K562 (cell line): Measurements from ENCODE around the gene CD19. TPM values are rescaled to one million over a fixed set of nuclear protein-coding genes. Genes with fewer than 3 reads are reported as not detected.
A peak's percentile ranks its signal among the peaks of the same experiment; 100 is the strongest.

ENCODE experiments used
- ATAC-seq: fragments of 200-7000 bp; cut with Tn5 transposase; 3 replicates; pipeline ENCODE4 v1.9.1; 2020; ENCODE audit warnings: moderate library complexity
- BruUV-seq: library from RNA; stranded (reverse); fragments of 400-500 nt; replicated peaks from 2 replicates; lab custom pipeline; 2021; lab: Mats Ljungman, UMichigan
- CTCF ChIA-PET: fragments of 300-600 bp; formaldehyde crosslinking; extraction: SDS; loops from one replicate; lab custom pipeline; 2021; ENCODE audit warnings: low intra/inter-chr PET ratio; lab: Yijun Ruan, JAX
- POLR2A ChIA-PET: fragments of 300-600, 350-650 bp; sonication (Branson Sonifier 250); formaldehyde crosslinking; extraction: SDS; loops from one replicate; lab custom pipeline; 2021; ENCODE audit warnings: antibody characterized with exemption, inconsistent platforms; lab: Yijun Ruan, JAX
- DNase-seq, 4 experiments: peaks; one replicate each; pipeline versions ENCODE4 v3.0.0 to v3.0.0-alpha.2; 2011 to 2018; ENCODE audit warnings: low spot score in 3 of 4, mixed read lengths in 3 of 4; ENCODE audit errors: extremely low read depth in 1 of 4
- FAIRE-seq: peaks from 2 replicates; lab custom pipeline; 2011; peaks lifted over from hg19 to GRCh38; lab: Jason Lieb, UNC
- H2AFZ ChIP-seq: 2 replicates; pipeline ENCODE4 v1.6.0; 2011; ENCODE audit warnings: low read depth, low read length, control low read depth, inconsistent platforms
- H3K27ac ChIP-seq: fragments of 200-600 bp; 3 replicates; pipeline ENCODE4 v1.8.0; 2011; ENCODE audit warnings: low read depth, mild to moderate bottlenecking, control low read depth, inconsistent platforms, low read length, moderate library complexity, mixed read lengths; ENCODE audit errors: extremely low read depth
- H3K27me3 ChIP-seq, 2 experiments: fragments of 300-600 bp in 1 of 2; 2 replicates in 1 of 2; 3 replicates in 1 of 2; pipeline versions ENCODE4 v1.6.0 to v1.8.0; 2011; ENCODE audit warnings: inconsistent platforms in 2 of 2, low read length in 2 of 2, mild to moderate bottlenecking in 1 of 2, mixed read lengths in 1 of 2, moderate library complexity in 1 of 2; ENCODE audit not compliant: control insufficient read depth in 2 of 2, insufficient read depth in 2 of 2
- H3K36me3 ChIP-seq: fragments of 300-600 bp; 3 replicates; pipeline ENCODE4 v1.8.0; 2011; ENCODE audit warnings: mild to moderate bottlenecking, low read length, inconsistent platforms; ENCODE audit not compliant: control insufficient read depth, insufficient read depth
- H3K4me1 ChIP-seq, 2 experiments: fragments of 200-600 bp in 1 of 2; replicated peaks in 1 of 2; 2 replicates in 1 of 2; 3 replicates in 1 of 2; pipeline versions ENCODE4 v1.5.1 to v1.8.0; 2011; ENCODE audit warnings: inconsistent platforms in 2 of 2, low read length in 2 of 2, mild to moderate bottlenecking in 1 of 2, mixed read lengths in 1 of 2, moderate library complexity in 1 of 2; ENCODE audit not compliant: control insufficient read depth in 2 of 2, insufficient read depth in 2 of 2
- H3K4me2 ChIP-seq: 2 replicates; pipeline ENCODE4 v1.6.1; 2011; ENCODE audit warnings: low read length, control low read depth, inconsistent platforms, mixed read lengths; ENCODE audit not compliant: insufficient read depth
- H3K4me3 ChIP-seq: fragments of 200-600 bp; sonication (generic), shearing (Covaris generic); 2 replicates; pipeline ENCODE4 v1.5.1; 2016; ENCODE audit warnings: control low read depth, inconsistent platforms
- H3K79me2 ChIP-seq: fragments of 200-600 bp; 3 replicates; pipeline ENCODE4 v1.8.0; 2011; ENCODE audit warnings: low read length, inconsistent platforms; ENCODE audit not compliant: control insufficient read depth, insufficient read depth
- H3K9ac ChIP-seq, 2 experiments: 2 replicates each; pipeline versions ENCODE4 v1.6.0 to v1.6.1; 2011; ENCODE audit warnings: low read depth in 2 of 2, low read length in 2 of 2, control low read depth in 1 of 2, inconsistent platforms in 1 of 2, mild to moderate bottlenecking in 1 of 2, mixed read lengths in 1 of 2; ENCODE audit not compliant: insufficient read depth in 1 of 2
- H3K9me1 ChIP-seq: one replicate; pipeline ENCODE4 v1.6.0; 2011; ENCODE audit warnings: inconsistent platforms, mild to moderate bottlenecking, low read length, moderate library complexity; ENCODE audit not compliant: control insufficient read depth, insufficient read depth
- H3K9me3 ChIP-seq: replicated peaks from 2 replicates; pipeline ENCODE4 v1.5.1; 2011; ENCODE audit warnings: low read depth, low read length, inconsistent platforms; ENCODE audit not compliant: control insufficient read depth, insufficient read depth
- H4K20me1 ChIP-seq: replicated peaks from 2 replicates; pipeline ENCODE4 v1.6.1; 2011; ENCODE audit warnings: low read length, inconsistent platforms, mixed read lengths; ENCODE audit not compliant: control insufficient read depth, insufficient read depth
- DMBX1 ChIP-seq: fragments of 250-450 bp; sonication (Bioruptor Pico); IDR thresholded peaks from 2 replicates; pipeline ENCODE4 v1.8.0; 2022; ENCODE audit warnings: inconsistent platforms, mild to moderate bottlenecking, moderate library complexity, borderline replicate concordance
- ETV1 ChIP-seq: fragments of 450-650 bp; conservative IDR thresholded peaks from 2 replicates; pipeline ENCODE4 v1.6.1; 2016; ENCODE audit warnings: missing genetic modification characterization, control low read depth, low read depth, missing compliant biosample characterization
- NCOA2 ChIP-seq, 2 experiments: fragments of 450-650 bp; IDR thresholded peaks; 2 replicates each; pipeline ENCODE4 v1.6.1; 2018; ENCODE audit warnings: mild to moderate bottlenecking in 2 of 2, moderate library complexity in 1 of 2; ENCODE audit not compliant: partially characterized antibody in 2 of 2
- NFXL1 ChIP-seq: fragments of 450-650 bp; formaldehyde crosslinking; IDR thresholded peaks from 2 replicates; pipeline ENCODE4 v1.4.0; 2021; ENCODE audit warnings: mild to moderate bottlenecking
- RBM25 ChIP-seq: fragments of 200-400 bp; formaldehyde crosslinking; IDR thresholded peaks from 2 replicates; pipeline ENCODE4 v1.6.1; 2018; ENCODE audit warnings: low read length, low read depth, moderate library complexity; ENCODE audit not compliant: severe bottlenecking
- STAT5B ChIP-seq: fragments of 250-450 bp; sonication (Bioruptor Pico); IDR thresholded peaks from 2 replicates; pipeline ENCODE4 v1.8.0; 2021; ENCODE audit warnings: mild to moderate bottlenecking, inconsistent platforms
- TGIF2 ChIP-seq: sonication (generic); formaldehyde crosslinking; IDR thresholded peaks from 2 replicates; pipeline ENCODE4 v1.8.1; 2022; ENCODE audit warnings: mild to moderate bottlenecking, missing genetic modification reagents, moderate library complexity
- ZNF133 ChIP-seq: fragments of 250-450 bp; sonication (Bioruptor Pico); IDR thresholded peaks from 2 replicates; pipeline ENCODE4 v1.4.0; 2020; ENCODE audit warnings: mild to moderate bottlenecking
- ZNF444 ChIP-seq: fragments of 250-450 bp; sonication (Bioruptor Pico); IDR thresholded peaks from 2 replicates; pipeline ENCODE4 v1.4.0; 2020; ENCODE audit warnings: mild to moderate bottlenecking, moderate library complexity
- ZNF785 ChIP-seq: fragments of 250-450 bp; sonication (Bioruptor Pico); IDR thresholded peaks from 2 replicates; pipeline ENCODE4 v1.4.0; 2020; ENCODE audit warnings: mild to moderate bottlenecking
- WGBS: fragments of 100-300 bp; shearing (Covaris generic); methylation state at CpG from one replicate; pipeline ENCODE4 v1.1.6; 2016; ENCODE audit warnings: low coverage, mixed read lengths; ENCODE audit not compliant: insufficient coverage; ENCODE audit errors: missing lambda C conversion rate; 5-methylcytosine and 5-hydroxymethylcytosine counted together
- in situ Hi-C: fragments of 300-500 bp; cut with MboI; formaldehyde crosslinking; loops from 4 replicates; pipeline ENCODE4 v1.15.0; 2018; ENCODE audit warnings: inconsistent platforms, mixed read lengths
- intact Hi-C: fragments of 100-400 bp; cut with micrococcal nuclease; formaldehyde crosslinking; loops from 2 replicates; pipeline ENCODE4 v1.14.2; 2022
- polyA plus RNA-seq, 8 experiments: library from polyadenylated mRNA; depleted of rRNA in 4 of 8; stranded (reverse) in 5 of 8; unstranded in 3 of 8; fragments of >200 nt; fragmentation: Nextera tagmentation in 2 of 8; fragmentation: Illumina TruSeq in 1 of 8; extraction: Ambion mirVana in 2 of 8; extraction: Trizol in 1 of 8; gene quantifications; 2 replicates each; pipeline versions ENCODE4 v1.2.1 to v1.2.3, GENCODE V29; 2011 to 2014; ENCODE audit warnings: inconsistent platforms in 1 of 8, missing spikeins in 1 of 8
- total RNA-seq, 7 experiments: library from RNA; depleted of rRNA in 6 of 7; stranded (reverse); fragments of >200 nt in 6 of 7; fragmentation: Illumina TruSeq in 2 of 7; extraction: Trizol in 2 of 7; gene quantifications; 2 replicates each; pipeline versions ENCODE4 v1.2.1 to v1.2.3, GENCODE V29; 2011 to 2021; ENCODE audit warnings: low replicate concordance in 1 of 7
- TF ChIP-seq, protein P1 (sequence below): fragments of 250-450 bp; sonication (Bioruptor Pico); IDR thresholded peaks from 2 replicates; pipeline ENCODE4 v1.5.0; 2022; ENCODE audit warnings: mild to moderate bottlenecking
- TF ChIP-seq, protein P2 (sequence below): fragments of 450-650 bp; formaldehyde crosslinking; IDR thresholded peaks from 2 replicates; pipeline ENCODE4 v1.4.0; 2022; ENCODE audit warnings: missing genetic modification characterization
- TF ChIP-seq, protein P3 (sequence below): fragments of 250-450 bp; sonication (Bioruptor Pico); IDR thresholded peaks from 2 replicates; pipeline ENCODE4 v1.8.0; 2021; ENCODE audit warnings: moderate library complexity, mild to moderate bottlenecking, inconsistent platforms
- TF ChIP-seq, protein P4 (sequence below): sonication (generic); formaldehyde crosslinking; IDR thresholded peaks from 2 replicates; pipeline ENCODE4 v1.8.0; 2022; ENCODE audit warnings: mild to moderate bottlenecking, missing genetic modification reagents

Gene CD19
- total and polyA plus RNA-seq, 9 of the 15 experiments (the other 6 are each of a cell fraction or from before 2014, with no cell fraction given) = 0.27 to 3.7 (median 2.0) TPM; not detected in 1

DNA sequence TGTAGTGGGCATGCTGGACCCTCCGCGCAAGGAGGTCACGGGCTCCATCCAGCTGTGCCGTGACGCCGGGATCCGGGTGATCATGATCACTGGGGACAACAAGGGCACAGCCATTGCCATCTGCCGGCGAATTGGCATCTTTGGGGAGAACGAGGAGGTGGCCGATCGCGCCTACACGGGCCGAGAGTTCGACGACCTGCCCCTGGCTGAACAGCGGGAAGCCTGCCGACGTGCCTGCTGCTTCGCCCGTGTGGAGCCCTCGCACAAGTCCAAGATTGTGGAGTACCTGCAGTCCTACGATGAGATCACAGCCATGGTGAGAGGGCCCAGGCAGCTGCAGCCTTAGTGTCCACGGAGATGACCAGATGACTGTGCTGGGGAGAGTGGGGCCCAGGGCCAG lies 31.2 kb upstream of the CD19 start:
- Histone ChIP-seq H3K9me1 (no peaks in the 10 kb centered on the region), H3K27ac (no peak overlapping the region), H3K9me3 (no peaks in the 10 kb centered on the region), H3K4me1 (peaks cover 0 to 24% of the 10 kb centered on the region in 2 experiments; a peak in 2 of 5 replicates), H3K27me3 (no peaks in the 10 kb centered on the region), H3K4me2 (no peak overlapping the region), H3K4me3 (no peak overlapping the region), H3K79me2 (no peaks in the 10 kb centered on the region), H3K9ac (peak overlapping the region in 1 of 2 experiments; percentile 68; a peak in 2 of 4 replicates), H4K20me1 (no peaks in the 10 kb centered on the region), H2AFZ (no peak overlapping the region), H3K36me3 (no peaks in the 10 kb centered on the region)
- ATAC-seq = no peak
- 76% methylated on average over 10 of the region's 25 CpGs for WGBS
- in situ Hi-C loops (no loop called here), intact Hi-C loops (no loop called here)
- ChIA-PET CTCF (no interaction called here), POLR2A (interaction anchor here (0.6 kb wide), 1 partner anchor 20 kb away, joined by 3 read pairs; no protein-coding TSS in a partner anchor)
- no peak for DNase-seq
- no peak for FAIRE-seq
- no TSS peak for BruUV-seq
- TF ChIP-seq RBM25 (no peak), ETV1 (no peak), STAT5B (no peak), NFXL1 (CRISPR knock-in tag) (no peak), ZNF444 (CRISPR knock-in tag) (no peak), ZNF785 (CRISPR knock-in tag) (no peak), DMBX1 (CRISPR knock-in tag) (no peak), TGIF2 (CRISPR knock-in tag) (no peak), NCOA2 (IDR thresholded peaks at IDR 0.05; ENCODE audit: partially characterized antibody in 2 of 2) (no peak), ZNF133 (CRISPR knock-in tag) (no peak)
- TF ChIP-seq, protein P1, sequence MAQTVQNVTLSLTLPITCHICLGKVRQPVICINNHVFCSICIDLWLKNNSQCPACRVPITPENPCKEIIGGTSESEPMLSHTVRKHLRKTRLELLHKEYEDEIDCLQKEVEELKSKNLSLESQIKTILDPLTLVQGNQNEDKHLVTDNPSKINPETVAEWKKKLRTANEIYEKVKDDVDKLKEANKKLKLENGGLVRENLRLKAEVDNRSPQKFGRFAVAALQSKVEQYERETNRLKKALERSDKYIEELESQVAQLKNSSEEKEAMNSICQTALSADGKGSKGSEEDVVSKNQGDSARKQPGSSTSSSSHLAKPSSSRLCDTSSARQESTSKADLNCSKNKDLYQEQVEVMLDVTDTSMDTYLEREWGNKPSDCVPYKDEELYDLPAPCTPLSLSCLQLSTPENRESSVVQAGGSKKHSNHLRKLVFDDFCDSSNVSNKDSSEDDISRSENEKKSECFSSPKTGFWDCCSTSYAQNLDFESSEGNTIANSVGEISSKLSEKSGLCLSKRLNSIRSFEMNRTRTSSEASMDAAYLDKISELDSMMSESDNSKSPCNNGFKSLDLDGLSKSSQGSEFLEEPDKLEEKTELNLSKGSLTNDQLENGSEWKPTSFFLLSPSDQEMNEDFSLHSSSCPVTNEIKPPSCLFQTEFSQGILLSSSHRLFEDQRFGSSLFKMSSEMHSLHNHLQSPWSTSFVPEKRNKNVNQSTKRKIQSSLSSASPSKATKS (CRISPR knock-in tag) = no peak
- TF ChIP-seq, protein P2, sequence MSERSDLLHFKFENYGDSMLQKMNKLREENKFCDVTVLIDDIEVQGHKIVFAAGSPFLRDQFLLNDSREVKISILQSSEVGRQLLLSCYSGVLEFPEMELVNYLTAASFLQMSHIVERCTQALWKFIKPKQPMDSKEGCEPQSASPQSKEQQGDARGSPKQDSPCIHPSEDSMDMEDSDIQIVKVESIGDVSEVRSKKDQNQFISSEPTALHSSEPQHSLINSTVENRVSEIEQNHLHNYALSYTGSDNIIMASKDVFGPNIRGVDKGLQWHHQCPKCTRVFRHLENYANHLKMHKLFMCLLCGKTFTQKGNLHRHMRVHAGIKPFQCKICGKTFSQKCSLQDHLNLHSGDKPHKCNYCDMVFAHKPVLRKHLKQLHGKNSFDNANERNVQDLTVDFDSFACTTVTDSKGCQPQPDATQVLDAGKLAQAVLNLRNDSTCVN (CRISPR knock-in tag) = no peak
- TF ChIP-seq, protein P3, sequence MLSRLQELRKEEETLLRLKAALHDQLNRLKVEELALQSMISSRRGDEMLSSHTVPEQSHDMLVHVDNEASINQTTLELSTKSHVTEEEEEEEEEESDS (CRISPR knock-in tag) = no peak
- TF ChIP-seq, protein P4, sequence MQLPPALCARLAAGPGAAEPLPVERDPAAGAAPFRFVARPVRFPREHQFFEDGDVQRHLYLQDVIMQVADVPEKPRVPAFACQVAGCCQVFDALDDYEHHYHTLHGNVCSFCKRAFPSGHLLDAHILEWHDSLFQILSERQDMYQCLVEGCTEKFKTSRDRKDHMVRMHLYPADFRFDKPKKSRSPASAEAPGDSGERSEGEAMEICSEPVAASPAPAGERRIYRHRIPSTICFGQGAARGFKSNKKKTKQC (CRISPR knock-in tag) = no peak
